ENCODE data around the gene ST6GALNAC3.

The ST6GALNAC3 gene

DNA sequence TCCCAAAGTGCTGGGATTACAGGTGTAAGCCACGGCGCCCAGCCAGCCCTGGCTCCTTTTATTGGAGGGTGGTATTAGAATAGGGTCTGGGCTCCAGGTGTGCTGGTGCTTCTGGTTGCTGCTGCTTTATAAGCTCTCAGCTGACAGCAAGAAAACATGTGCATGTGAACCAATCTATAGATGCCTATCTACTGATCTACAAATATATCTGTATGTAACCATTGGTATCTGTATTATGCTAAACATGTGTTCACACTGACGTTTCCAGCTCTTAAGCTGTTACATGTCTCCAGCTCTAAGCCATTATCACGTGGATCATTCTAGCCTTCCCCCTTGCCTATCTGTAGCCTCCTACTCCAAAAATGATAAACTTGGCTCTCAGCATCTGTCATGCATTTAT lies 82.4 kb downstream of the ST6GALNAC3 start:
- H4K20me1 ChIP-seq (ENCODE audit: insufficient read depth, low read length), result no peaks in the 10 kb centered on the region
- no peaks in the 10 kb centered on the region for H3K9me3 ChIP-seq (ENCODE audit: insufficient read depth, low read length)
- no peak overlapping the region for H3K4me3 ChIP-seq (ENCODE audit: low read length)
- H3K36me3 ChIP-seq (replicated peaks; ENCODE audit: low read depth, low read length), result no peaks in the 10 kb centered on the region
- no peak overlapping the region for H3K9ac ChIP-seq (ENCODE audit: low read length)
- H3K27ac ChIP-seq (ENCODE audit: low read length), result no peak overlapping the region
- no peak for TF ChIP-seq EZH2phosphoT487 (IDR thresholded peaks at IDR 0.05; ENCODE audit: low read depth)
- H3K27me3 ChIP-seq (ENCODE audit: low read depth, low read length), result no peaks in the 10 kb centered on the region
- H2AFZ ChIP-seq (ENCODE audit: low read depth, low read length), result no peak overlapping the region
- H3K79me2 ChIP-seq (ENCODE audit: low read length), result no peaks in the 10 kb centered on the region
- H3K4me1 ChIP-seq (ENCODE audit: low read length), result 0 out of 2 replicates have a peak, but pooled peaks cover 4% of the 10 kb centered on the region
- no peak overlapping the region for H3K4me2 ChIP-seq (ENCODE audit: low read length)

GRCh38 chr1:76158126-76158525 lies 83.6 kb downstream of the ST6GALNAC3 start:
- Histone ChIP-seq H3K36me3 (replicated peaks; ENCODE audit: low read depth, low read length) (no peaks in the 10 kb centered on the region), H2AFZ (ENCODE audit: low read depth, low read length) (no peak overlapping the region), H4K20me1 (ENCODE audit: insufficient read depth, low read length) (no peaks in the 10 kb centered on the region), H3K4me3 (ENCODE audit: low read length) (no peak overlapping the region), H3K79me2 (ENCODE audit: low read length) (no peaks in the 10 kb centered on the region), H3K9ac (ENCODE audit: low read length) (no peak overlapping the region), H3K27ac (ENCODE audit: low read length) (no peak overlapping the region), H3K27me3 (ENCODE audit: low read depth, low read length) (no peaks in the 10 kb centered on the region), H3K9me3 (ENCODE audit: insufficient read depth, low read length) (no peaks in the 10 kb centered on the region), H3K4me2 (ENCODE audit: low read length) (no peak overlapping the region), H3K4me1 (ENCODE audit: low read length) (0 out of 2 replicates have a peak, but pooled peaks cover 4% of the 10 kb centered on the region)
- TF ChIP-seq EZH2phosphoT487 (IDR thresholded peaks at IDR 0.05; ENCODE audit: low read depth), result no peak
- TF ChIP-seq, protein P1, sequence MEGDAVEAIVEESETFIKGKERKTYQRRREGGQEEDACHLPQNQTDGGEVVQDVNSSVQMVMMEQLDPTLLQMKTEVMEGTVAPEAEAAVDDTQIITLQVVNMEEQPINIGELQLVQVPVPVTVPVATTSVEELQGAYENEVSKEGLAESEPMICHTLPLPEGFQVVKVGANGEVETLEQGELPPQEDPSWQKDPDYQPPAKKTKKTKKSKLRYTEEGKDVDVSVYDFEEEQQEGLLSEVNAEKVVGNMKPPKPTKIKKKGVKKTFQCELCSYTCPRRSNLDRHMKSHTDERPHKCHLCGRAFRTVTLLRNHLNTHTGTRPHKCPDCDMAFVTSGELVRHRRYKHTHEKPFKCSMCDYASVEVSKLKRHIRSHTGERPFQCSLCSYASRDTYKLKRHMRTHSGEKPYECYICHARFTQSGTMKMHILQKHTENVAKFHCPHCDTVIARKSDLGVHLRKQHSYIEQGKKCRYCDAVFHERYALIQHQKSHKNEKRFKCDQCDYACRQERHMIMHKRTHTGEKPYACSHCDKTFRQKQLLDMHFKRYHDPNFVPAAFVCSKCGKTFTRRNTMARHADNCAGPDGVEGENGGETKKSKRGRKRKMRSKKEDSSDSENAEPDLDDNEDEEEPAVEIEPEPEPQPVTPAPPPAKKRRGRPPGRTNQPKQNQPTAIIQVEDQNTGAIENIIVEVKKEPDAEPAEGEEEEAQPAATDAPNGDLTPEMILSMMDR (IDR thresholded peaks at IDR 0.05; ENCODE audit: low read depth, low read length), result no peak

GRCh38 chr1:76160225-76160624 lies 85.7 kb downstream of the ST6GALNAC3 start:
- Histone ChIP-seq H3K27me3 (ENCODE audit: low read depth, low read length) (no peaks in the 10 kb centered on the region), H3K36me3 (replicated peaks; ENCODE audit: low read depth, low read length) (no peaks in the 10 kb centered on the region), H4K20me1 (ENCODE audit: insufficient read depth, low read length) (no peaks in the 10 kb centered on the region), H3K4me1 (ENCODE audit: low read length) (no peaks in the 10 kb centered on the region), H3K9me3 (ENCODE audit: insufficient read depth, low read length) (no peaks in the 10 kb centered on the region), H3K4me2 (ENCODE audit: low read length) (no peak overlapping the region), H2AFZ (ENCODE audit: low read depth, low read length) (no peak overlapping the region), H3K79me2 (ENCODE audit: low read length) (no peaks in the 10 kb centered on the region), H3K4me3 (ENCODE audit: low read length) (no peak overlapping the region), H3K9ac (ENCODE audit: low read length) (no peak overlapping the region), H3K27ac (ENCODE audit: low read length) (no peak overlapping the region)
- no peak for TF ChIP-seq EZH2phosphoT487 (IDR thresholded peaks at IDR 0.05; ENCODE audit: low read depth)
- TF ChIP-seq, protein P1 (IDR thresholded peaks at IDR 0.05; ENCODE audit: low read depth, low read length), result no peak

DNA sequence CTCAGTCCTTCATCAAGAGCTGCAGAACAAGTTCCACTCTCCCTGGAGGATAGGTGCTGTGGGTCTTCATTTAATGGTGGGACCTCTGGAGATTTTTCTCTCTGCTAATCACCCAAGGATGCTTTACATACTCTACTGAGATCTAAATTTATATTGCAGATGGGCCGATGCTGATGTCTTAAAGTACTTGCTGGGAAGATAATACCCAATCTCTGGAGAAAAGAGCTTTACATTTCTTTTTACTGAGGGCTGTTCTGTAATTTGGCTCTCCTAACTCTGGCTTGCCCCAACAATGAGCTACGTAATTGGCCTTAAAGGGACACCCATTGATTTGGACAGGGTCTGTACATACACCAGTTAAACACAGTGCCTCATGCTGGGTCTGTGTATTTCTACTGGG lies 86.9 kb downstream of the ST6GALNAC3 start:
- no peaks in the 10 kb centered on the region for H3K79me2 ChIP-seq (ENCODE audit: low read length)
- H3K9me3 ChIP-seq (ENCODE audit: insufficient read depth, low read length), result no peaks in the 10 kb centered on the region
- H3K9ac ChIP-seq (ENCODE audit: low read length), result no peak overlapping the region
- H3K4me1 ChIP-seq (ENCODE audit: low read length), result no peaks in the 10 kb centered on the region
- no peak overlapping the region for H2AFZ ChIP-seq (ENCODE audit: low read depth, low read length)
- no peak overlapping the region for H3K4me3 ChIP-seq (ENCODE audit: low read length)
- H3K36me3 ChIP-seq (replicated peaks; ENCODE audit: low read depth, low read length), result no peaks in the 10 kb centered on the region
- H4K20me1 ChIP-seq (ENCODE audit: insufficient read depth, low read length), result no peaks in the 10 kb centered on the region
- H3K27ac ChIP-seq (ENCODE audit: low read length), result no peak overlapping the region
- H3K4me2 ChIP-seq (ENCODE audit: low read length), result no peak overlapping the region
- TF ChIP-seq, protein P1 (IDR thresholded peaks at IDR 0.05; ENCODE audit: low read depth, low read length), result no peak
- H3K27me3 ChIP-seq (ENCODE audit: low read depth, low read length), result no peaks in the 10 kb centered on the region

GRCh38 chr1:76162254-76162653 lies 87.7 kb downstream of the ST6GALNAC3 start:
- Histone ChIP-seq H4K20me1 (ENCODE audit: insufficient read depth, low read length) (no peaks in the 10 kb centered on the region), H3K79me2 (ENCODE audit: low read length) (no peaks in the 10 kb centered on the region), H3K36me3 (replicated peaks; ENCODE audit: low read depth, low read length) (no peaks in the 10 kb centered on the region), H2AFZ (ENCODE audit: low read depth, low read length) (no peak overlapping the region), H3K4me1 (ENCODE audit: low read length) (no peaks in the 10 kb centered on the region), H3K9ac (ENCODE audit: low read length) (no peak overlapping the region), H3K27me3 (ENCODE audit: low read depth, low read length) (no peaks in the 10 kb centered on the region), H3K27ac (ENCODE audit: low read length) (no peak overlapping the region), H3K9me3 (ENCODE audit: insufficient read depth, low read length) (no peaks in the 10 kb centered on the region), H3K4me2 (ENCODE audit: low read length) (no peak overlapping the region), H3K4me3 (ENCODE audit: low read length) (no peak overlapping the region)
- no peak for TF ChIP-seq EZH2phosphoT487 (IDR thresholded peaks at IDR 0.05; ENCODE audit: low read depth)
- TF ChIP-seq, protein P1 (IDR thresholded peaks at IDR 0.05; ENCODE audit: low read depth, low read length), result no peak
